ENCODE measurements around the gene HSPBP1.

Gene HSPBP1

GRCh38 chr19:55248704-55249103 lies 31.2 kb downstream of the HSPBP1 start:
- Histone ChIP-seq H3K36me3 (ENCODE audit: low read depth) (peaks cover 34% of the 10 kb centered on the region), H3K27ac (ENCODE audit: poor library complexity, severe bottlenecking) (peak overlapping the region; percentile 1), H3K4me3 (ENCODE audit: severe bottlenecking) (no peak overlapping the region), H3K27me3 (ENCODE audit: insufficient read depth, poor library complexity, severe bottlenecking) (no peaks in the 10 kb centered on the region), H3K4me1 (ENCODE audit: insufficient read depth, poor library complexity, severe bottlenecking) (peaks cover 14% of the 10 kb centered on the region), H3K9me3 (ENCODE audit: severe bottlenecking) (no peaks in the 10 kb centered on the region)
- TF ChIP-seq, protein P1, sequence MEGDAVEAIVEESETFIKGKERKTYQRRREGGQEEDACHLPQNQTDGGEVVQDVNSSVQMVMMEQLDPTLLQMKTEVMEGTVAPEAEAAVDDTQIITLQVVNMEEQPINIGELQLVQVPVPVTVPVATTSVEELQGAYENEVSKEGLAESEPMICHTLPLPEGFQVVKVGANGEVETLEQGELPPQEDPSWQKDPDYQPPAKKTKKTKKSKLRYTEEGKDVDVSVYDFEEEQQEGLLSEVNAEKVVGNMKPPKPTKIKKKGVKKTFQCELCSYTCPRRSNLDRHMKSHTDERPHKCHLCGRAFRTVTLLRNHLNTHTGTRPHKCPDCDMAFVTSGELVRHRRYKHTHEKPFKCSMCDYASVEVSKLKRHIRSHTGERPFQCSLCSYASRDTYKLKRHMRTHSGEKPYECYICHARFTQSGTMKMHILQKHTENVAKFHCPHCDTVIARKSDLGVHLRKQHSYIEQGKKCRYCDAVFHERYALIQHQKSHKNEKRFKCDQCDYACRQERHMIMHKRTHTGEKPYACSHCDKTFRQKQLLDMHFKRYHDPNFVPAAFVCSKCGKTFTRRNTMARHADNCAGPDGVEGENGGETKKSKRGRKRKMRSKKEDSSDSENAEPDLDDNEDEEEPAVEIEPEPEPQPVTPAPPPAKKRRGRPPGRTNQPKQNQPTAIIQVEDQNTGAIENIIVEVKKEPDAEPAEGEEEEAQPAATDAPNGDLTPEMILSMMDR (IDR thresholded peaks at IDR 0.05; ENCODE audit: poor library complexity, severe bottlenecking), result no peak
- ATAC-seq (ENCODE audit: low read depth) (no peak), DNase-seq (ENCODE audit: low spot score) (no peak)

GRCh38 chr19:55248166-55248675 lies 31.7 kb downstream of the HSPBP1 start:
- Histone ChIP-seq H3K36me3 (ENCODE audit: low read depth) (peaks cover 32% of the 10 kb centered on the region), H3K27me3 (ENCODE audit: insufficient read depth, poor library complexity, severe bottlenecking) (no peaks in the 10 kb centered on the region), H3K27ac (ENCODE audit: poor library complexity, severe bottlenecking) (peak overlapping the region; percentile 1), H3K9me3 (ENCODE audit: severe bottlenecking) (no peaks in the 10 kb centered on the region), H3K4me1 (ENCODE audit: insufficient read depth, poor library complexity, severe bottlenecking) (peaks cover 14% of the 10 kb centered on the region), H3K4me3 (ENCODE audit: severe bottlenecking) (no peak overlapping the region)
- DNase-seq (ENCODE audit: low spot score), result no peak
- ATAC-seq (ENCODE audit: low read depth), result no peak
- TF ChIP-seq, protein P1 (IDR thresholded peaks at IDR 0.05; ENCODE audit: poor library complexity, severe bottlenecking), result no peak

DNA sequence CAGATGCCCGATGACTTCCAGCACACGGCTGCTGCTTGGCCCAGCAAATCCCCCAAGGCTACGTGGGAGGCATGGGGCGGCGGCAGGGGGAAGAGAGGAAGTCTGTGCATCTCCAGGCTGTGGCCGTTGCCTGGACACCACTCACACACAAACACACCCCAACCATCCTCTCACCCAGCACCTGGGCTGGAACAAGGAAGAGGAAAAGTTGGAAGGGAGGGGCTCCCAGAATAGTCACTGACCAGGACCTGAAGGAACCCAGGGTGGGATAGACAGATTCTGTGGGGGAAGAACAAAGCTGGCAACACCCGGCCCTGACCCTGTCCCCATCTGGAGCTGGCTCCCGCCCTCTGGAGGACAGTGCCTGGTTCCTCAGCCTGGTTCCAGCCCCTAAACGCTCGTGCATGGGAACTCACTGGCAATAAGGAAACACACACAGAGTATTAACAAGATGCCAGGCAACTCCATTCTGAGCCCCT lies 32.2 kb downstream of the HSPBP1 start:
- TF ChIP-seq, protein P1 (IDR thresholded peaks at IDR 0.05; ENCODE audit: poor library complexity, severe bottlenecking), result no peak
- H3K4me3 ChIP-seq (ENCODE audit: severe bottlenecking), result no peak overlapping the region
- no peak overlapping the region for H3K27ac ChIP-seq (ENCODE audit: poor library complexity, severe bottlenecking)
- H3K4me1 ChIP-seq (ENCODE audit: insufficient read depth, poor library complexity, severe bottlenecking), result peaks cover 14% of the 10 kb centered on the region
- H3K27me3 ChIP-seq (ENCODE audit: insufficient read depth, poor library complexity, severe bottlenecking), result no peaks in the 10 kb centered on the region
- peaks cover 36% of the 10 kb centered on the region for H3K36me3 ChIP-seq (ENCODE audit: low read depth)
- no peaks in the 10 kb centered on the region for H3K9me3 ChIP-seq (ENCODE audit: severe bottlenecking)
- peak; percentile 78 for ATAC-seq (ENCODE audit: low read depth)
- DNase-seq (ENCODE audit: low spot score), result peak; percentile 73

GRCh38 chr19:55246462-55247451 lies 33.2 kb downstream of the HSPBP1 start:
- peaks cover 10% of the 10 kb centered on the region for H3K4me1 ChIP-seq (ENCODE audit: insufficient read depth, poor library complexity, severe bottlenecking)
- peaks cover 38% of the 10 kb centered on the region for H3K36me3 ChIP-seq (ENCODE audit: low read depth)
- no peak for ATAC-seq (ENCODE audit: low read depth)

More at GRCh38 chr19:55246462-55247451, 33.2 kb downstream of the HSPBP1 start:
- DNase-seq (ENCODE audit: low spot score), result no peak
- no peak overlapping the region for H3K4me3 ChIP-seq (ENCODE audit: severe bottlenecking)
- H3K9me3 ChIP-seq (ENCODE audit: severe bottlenecking), result no peaks in the 10 kb centered on the region
- H3K27me3 ChIP-seq (ENCODE audit: insufficient read depth, poor library complexity, severe bottlenecking), result no peaks in the 10 kb centered on the region
- H3K27ac ChIP-seq (ENCODE audit: poor library complexity, severe bottlenecking), result no peak overlapping the region
- TF ChIP-seq, protein P1 (IDR thresholded peaks at IDR 0.05; ENCODE audit: poor library complexity, severe bottlenecking), result no peak
